PC-9 (cell line): ENCODE data around the gene DLGAP1. TPM values are rescaled to one million over a fixed set of nuclear protein-coding genes. Genes with fewer than 3 reads are reported as not detected.
A peak's percentile ranks its signal among the peaks of the same experiment; 100 is the strongest.

Source experiments
- BruUV-seq: library from RNA; stranded (reverse); fragments of 400-500 nt; replicated peaks from 2 replicates; lab custom pipeline; 2021; lab: Mats Ljungman, UMichigan
- CTCF ChIA-PET: fragments of 300-600 bp; sonication (Branson Sonifier 250); formaldehyde crosslinking; loops from one replicate; lab custom pipeline; 2022; ENCODE audit warnings: antibody characterized with exemption; lab: Charles Lee
- POLR2A ChIA-PET: fragments of 300-600 bp; sonication (Branson Sonifier 250); formaldehyde crosslinking; loops from one replicate; lab custom pipeline; 2022; ENCODE audit warnings: antibody characterized with exemption; ENCODE audit not compliant: unreplicated experiment; lab: Charles Lee
- DNase-seq, 2 experiments: peaks; one replicate each; pipeline versions ENCODE4 v3.0.0 to v3.0.0-alpha.2; 2015 to 2022; ENCODE audit warnings: mixed read lengths in 1 of 2
- H2AFZ ChIP-seq: fragments of 200-600 bp; sonication (generic); 2 replicates; pipeline ENCODE4 v1.8.1; 2017; ENCODE audit warnings: antibody characterized with exemption
- H3F3A ChIP-seq: fragments of 200-600 bp; sonication (generic); 2 replicates; pipeline ENCODE4 v1.8.1; 2017; ENCODE audit warnings: antibody characterized with exemption, mild to moderate bottlenecking, low read depth; ENCODE audit not compliant: insufficient read depth
- H3K27ac ChIP-seq: fragments of 200-600 bp; sonication (generic); 2 replicates; pipeline ENCODE4 v1.6.1; 2016; ENCODE audit warnings: mixed run types
- H3K27me3 ChIP-seq: fragments of 200-600 bp; sonication (generic); 2 replicates; pipeline ENCODE4 v1.6.1; 2016; ENCODE audit warnings: low read depth, mixed run types; ENCODE audit not compliant: insufficient read depth
- H3K36me3 ChIP-seq: fragments of 200-600 bp; sonication (generic); 2 replicates; pipeline ENCODE4 v1.6.1; 2016; ENCODE audit warnings: low read depth, mixed run types
- H3K4me1 ChIP-seq: fragments of 200-600 bp; sonication (generic); replicated peaks from 2 replicates; pipeline ENCODE4 v1.6.1; 2016; ENCODE audit warnings: mixed run types; ENCODE audit not compliant: insufficient read depth
- H3K4me2 ChIP-seq: fragments of 200-600 bp; sonication (generic); 2 replicates; pipeline ENCODE4 v1.6.1; 2017; ENCODE audit warnings: mixed run types
- H3K4me3 ChIP-seq: fragments of 200-600 bp; sonication (generic); 2 replicates; pipeline ENCODE4 v1.6.1; 2016; ENCODE audit warnings: mixed run types
- H3K79me2 ChIP-seq: fragments of 200-600 bp; sonication (generic); 2 replicates; pipeline ENCODE4 v1.6.1; 2017; ENCODE audit warnings: low read depth, mixed run types
- H3K9me2 ChIP-seq: fragments of 200-600 bp; sonication (generic); 2 replicates; pipeline ENCODE4 v1.8.1; 2017; ENCODE audit warnings: mild to moderate bottlenecking; ENCODE audit not compliant: insufficient read depth
- H3K9me3 ChIP-seq: fragments of 200-600 bp; sonication (generic); 2 replicates; pipeline ENCODE4 v1.8.1; 2016; ENCODE audit warnings: low read depth; ENCODE audit not compliant: insufficient read depth
- H4K20me1 ChIP-seq: fragments of 200-600 bp; sonication (generic); 2 replicates; pipeline ENCODE4 v1.8.1; 2017; ENCODE audit not compliant: insufficient read depth
- EZH2 ChIP-seq: fragments of 200-600 bp; sonication (generic); IDR thresholded peaks from 2 replicates; pipeline ENCODE4 v1.8.0; 2017; ENCODE audit warnings: antibody characterized with exemption, low read depth
- intact Hi-C: fragments of 100-400 bp; cut with micrococcal nuclease; formaldehyde crosslinking; loops from one replicate; pipeline ENCODE4 v1.10.0; 2022; ENCODE audit not compliant: unreplicated experiment
- total RNA-seq: library from RNA; stranded (reverse); gene quantifications from 2 replicates; pipeline ENCODE4 v1.2.3, GENCODE V29; 2021
- TF ChIP-seq, protein P1 (sequence below): fragments of 200-600 bp; sonication (generic); conservative IDR thresholded peaks from 2 replicates; pipeline ENCODE4 v1.6.1; 2017; ENCODE audit warnings: mixed run types, antibody characterized with exemption, mild to moderate bottlenecking, moderate library complexity

DLGAP1 gene
- total RNA-seq, 1 experiment from 2014 or later, result not detected

DNA sequence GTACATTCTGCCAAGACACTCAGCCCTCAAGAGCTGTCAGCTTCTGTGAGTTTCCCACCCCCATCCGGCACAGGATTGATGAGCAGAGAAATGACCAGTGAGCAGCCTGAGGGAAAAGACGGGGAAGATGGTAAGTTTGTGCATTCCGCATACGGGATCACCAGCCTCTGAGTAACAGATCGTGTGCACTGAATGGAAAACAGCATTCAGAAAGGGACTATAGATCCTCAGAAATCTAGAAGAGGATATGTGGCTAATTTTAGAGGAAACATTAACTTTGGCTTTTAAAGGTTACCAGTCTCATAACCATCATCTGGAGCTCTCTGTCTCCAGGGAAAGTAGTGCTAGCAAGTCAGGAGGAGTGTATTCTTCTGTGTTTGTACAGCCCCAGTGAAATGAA lies 679.1 kb downstream of the DLGAP1 start:
- Histone ChIP-seq H3K79me2 (no peaks in the 10 kb centered on the region), H3K4me1 (peaks cover 26% of the 10 kb centered on the region), H2AFZ (no peak overlapping the region), H3K27me3 (no peaks in the 10 kb centered on the region), H3F3A (no peaks in the 10 kb centered on the region; the same call in 1 of the 2 replicates), H3K9me2 (no peaks in the 10 kb centered on the region), H4K20me1 (no peaks in the 10 kb centered on the region), H3K4me2 (no peak overlapping the region), H3K4me3 (no peak overlapping the region), H3K27ac (no peak overlapping the region), H3K9me3 (no peaks in the 10 kb centered on the region), H3K36me3 (no peaks in the 10 kb centered on the region)
- no TSS peak for BruUV-seq
- intact Hi-C loops, result no loop called here
- no peak for DNase-seq
- ChIA-PET POLR2A (no interaction called here), CTCF (no interaction called here)
- TF ChIP-seq, protein P1, sequence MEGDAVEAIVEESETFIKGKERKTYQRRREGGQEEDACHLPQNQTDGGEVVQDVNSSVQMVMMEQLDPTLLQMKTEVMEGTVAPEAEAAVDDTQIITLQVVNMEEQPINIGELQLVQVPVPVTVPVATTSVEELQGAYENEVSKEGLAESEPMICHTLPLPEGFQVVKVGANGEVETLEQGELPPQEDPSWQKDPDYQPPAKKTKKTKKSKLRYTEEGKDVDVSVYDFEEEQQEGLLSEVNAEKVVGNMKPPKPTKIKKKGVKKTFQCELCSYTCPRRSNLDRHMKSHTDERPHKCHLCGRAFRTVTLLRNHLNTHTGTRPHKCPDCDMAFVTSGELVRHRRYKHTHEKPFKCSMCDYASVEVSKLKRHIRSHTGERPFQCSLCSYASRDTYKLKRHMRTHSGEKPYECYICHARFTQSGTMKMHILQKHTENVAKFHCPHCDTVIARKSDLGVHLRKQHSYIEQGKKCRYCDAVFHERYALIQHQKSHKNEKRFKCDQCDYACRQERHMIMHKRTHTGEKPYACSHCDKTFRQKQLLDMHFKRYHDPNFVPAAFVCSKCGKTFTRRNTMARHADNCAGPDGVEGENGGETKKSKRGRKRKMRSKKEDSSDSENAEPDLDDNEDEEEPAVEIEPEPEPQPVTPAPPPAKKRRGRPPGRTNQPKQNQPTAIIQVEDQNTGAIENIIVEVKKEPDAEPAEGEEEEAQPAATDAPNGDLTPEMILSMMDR, result no peak
- TF ChIP-seq EZH2, result no peak

DNA sequence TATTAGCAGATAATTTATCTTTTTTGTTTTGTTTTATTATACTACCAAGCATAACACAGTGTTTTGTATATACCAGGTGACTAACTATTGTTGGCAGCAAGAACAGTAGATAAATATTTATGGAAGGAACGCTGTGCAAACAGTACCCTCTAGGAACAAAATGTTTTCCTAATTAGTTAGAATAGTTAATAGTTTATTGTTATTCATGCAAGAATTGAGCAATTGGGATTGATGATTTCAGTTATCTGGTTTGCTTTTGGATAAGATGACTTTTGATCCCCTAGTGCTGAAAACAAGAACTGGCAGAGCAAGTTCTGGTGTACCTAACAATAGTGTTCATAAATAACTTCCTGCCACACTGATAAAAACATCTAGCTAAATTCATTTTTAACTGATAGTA lies 681.8 kb downstream of the DLGAP1 start:
- no TSS peak for BruUV-seq

DNA sequence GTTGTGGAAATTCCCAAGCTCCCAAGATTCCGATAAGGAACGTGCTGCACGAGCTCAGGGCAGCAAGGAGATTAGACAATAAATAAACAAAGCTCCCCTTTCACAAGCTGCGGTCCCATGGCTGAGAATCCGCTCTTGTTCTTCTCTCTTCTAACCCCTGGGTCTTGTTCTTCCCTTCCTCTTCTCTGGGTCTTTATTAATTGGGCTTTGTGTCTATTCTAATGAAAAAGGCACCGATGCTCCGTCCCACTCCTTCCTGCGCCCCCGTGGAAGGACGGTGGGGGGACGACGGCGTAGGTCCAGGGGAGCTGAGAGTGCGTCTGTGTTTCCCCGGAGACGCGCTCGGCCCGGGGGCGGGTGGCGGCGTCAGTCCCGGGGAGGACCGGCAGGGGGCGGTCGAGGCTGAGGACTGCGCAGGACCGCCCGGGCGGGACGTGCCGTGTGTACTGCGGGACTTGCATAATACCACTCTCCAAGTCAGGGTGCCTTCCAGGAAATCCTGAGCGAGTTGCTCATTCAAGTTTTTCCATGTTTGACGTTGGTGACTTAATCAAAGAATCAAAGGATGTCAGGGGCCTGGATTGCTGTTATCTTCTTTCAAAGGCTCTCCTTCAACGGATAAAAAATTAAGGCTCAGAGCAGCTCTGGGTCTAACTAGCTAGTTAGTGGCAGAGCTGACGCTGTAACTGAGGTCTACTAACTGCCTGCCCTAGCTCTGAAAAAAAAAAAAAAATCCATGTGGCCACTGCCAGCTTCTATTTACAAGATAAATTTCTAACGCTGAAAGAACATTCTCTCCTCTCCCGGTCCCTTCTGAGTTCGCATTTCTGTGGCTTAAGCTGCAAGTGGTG lies 683.8 kb downstream of the DLGAP1 start:
- Histone ChIP-seq H3K79me2 (no peaks in the 10 kb centered on the region), H3K4me2 (peak overlapping the region; percentile 90), H3K36me3 (no peaks in the 10 kb centered on the region), H3K4me1 (peaks cover 30% of the 10 kb centered on the region), H3K27me3 (no peaks in the 10 kb centered on the region), H4K20me1 (no peaks in the 10 kb centered on the region), H3K27ac (peak overlapping the region; percentile 13; the same call in 1 of the 2 replicates), H3K9me2 (peaks cover 4% of the 10 kb centered on the region; the same call in 1 of the 2 replicates), H3K9me3 (no peaks in the 10 kb centered on the region), H3F3A (no peaks in the 10 kb centered on the region; the same call in 1 of the 2 replicates), H3K4me3 (peak overlapping the region; percentile 51), H2AFZ (peak overlapping the region; percentile 80)
- no TSS peak for BruUV-seq
- intact Hi-C loops, result loop anchor here (1.0 to 5.0 kb wide), 6 partner anchors 69 to 489 kb away; partner anchors contain the start of gene TGIF1
- TF ChIP-seq, protein P1, result peak; percentile 92
- no peak for TF ChIP-seq EZH2
- DNase-seq, result peak; percentile 69 to 91
- ChIA-PET CTCF (interaction anchor here (0.6 to 4.2 kb wide), 14 partner anchors 9 to 416 kb away, joined by 3 to 22 read pairs (median 6); no protein-coding TSS in a partner anchor), POLR2A (interaction anchor here (0.6 kb wide), 2 partner anchors 79 to 318 kb away, joined by 3 to 4 read pairs; no protein-coding TSS in a partner anchor)

More for the DNA sequence above, 681.8 kb downstream of the DLGAP1 start:
- Histone ChIP-seq H3K79me2 (no peaks in the 10 kb centered on the region), H3K4me1 (peaks cover 30% of the 10 kb centered on the region), H2AFZ (no peak overlapping the region), H3F3A (no peaks in the 10 kb centered on the region; the same call in 1 of the 2 replicates), H4K20me1 (no peaks in the 10 kb centered on the region), H3K27ac (no peak overlapping the region), H3K4me3 (no peak overlapping the region), H3K9me3 (no peaks in the 10 kb centered on the region), H3K4me2 (peak overlapping the region; percentile 61), H3K27me3 (no peaks in the 10 kb centered on the region), H3K36me3 (no peaks in the 10 kb centered on the region), H3K9me2 (no peaks in the 10 kb centered on the region)
- ChIA-PET CTCF (interaction anchor here (0.9 to 4.2 kb wide), 2 partner anchors 96 to 222 kb away, joined by 3 to 22 read pairs; no protein-coding TSS in a partner anchor), POLR2A (interaction anchor here (0.6 kb wide), 2 partner anchors 179 to 1467 kb away, joined by 3 read pairs; no protein-coding TSS in a partner anchor)
- no peak for TF ChIP-seq EZH2
- TF ChIP-seq, protein P1, result 0 out of 2 replicates have a peak, but pooled peaks have one; percentile 20
- peak in 1 of 2 experiments; percentile 52 for DNase-seq
- intact Hi-C loops, result loop anchor here (5.0 kb wide), 1 partner anchor 321 kb away; the partner anchor contains the start of gene TGIF1
